Effector memory CD4-positive, alpha-beta T cell (primary cell): Measurements from ENCODE around the gene GALNTL6.

Source experiments
- DNase-seq, 3 donors: peaks; one replicate each; pipeline ENCODE4 v3.0.0-alpha.2; 2020
- H3K27ac ChIP-seq: 2 replicates; pipeline ENCODE4 v1.7.0; 2013; ENCODE audit warnings: mild to moderate bottlenecking, low read length, moderate library complexity; ENCODE audit not compliant: insufficient read depth, poor library complexity, severe bottlenecking
- H3K27me3 ChIP-seq: replicated peaks from 2 replicates; pipeline ENCODE4 v1.7.0; 2013; ENCODE audit warnings: mild to moderate bottlenecking, low read length; ENCODE audit not compliant: insufficient read depth, control insufficient read depth, poor library complexity, severe bottlenecking
- H3K36me3 ChIP-seq: 2 replicates; pipeline ENCODE4 v1.7.0; 2013; ENCODE audit warnings: mild to moderate bottlenecking, low read length, moderate library complexity; ENCODE audit not compliant: control insufficient read depth, insufficient read depth
- H3K4me1 ChIP-seq: 2 replicates; pipeline ENCODE4 v1.7.0; 2013; ENCODE audit warnings: low read length, mild to moderate bottlenecking; ENCODE audit not compliant: control insufficient read depth, insufficient read depth, poor library complexity, severe bottlenecking
- H3K4me3 ChIP-seq: 2 replicates; pipeline ENCODE4 v1.7.0; 2013; ENCODE audit warnings: low read length, low read depth, mild to moderate bottlenecking; ENCODE audit not compliant: insufficient read depth, poor library complexity, severe bottlenecking
- H3K9me3 ChIP-seq: 2 replicates; pipeline ENCODE4 v1.7.0; 2013; ENCODE audit warnings: mild to moderate bottlenecking, low read length, moderate library complexity; ENCODE audit not compliant: control insufficient read depth

GALNTL6 gene

GRCh38 chr4:172088556-172088955 is 275.4 kb downstream of the GALNTL6 start:
- no peaks in the 10 kb centered on the region for H3K36me3 ChIP-seq
- no peaks in the 10 kb centered on the region for H3K27me3 ChIP-seq
- no peak overlapping the region for H3K4me3 ChIP-seq
- no peak for DNase-seq
- H3K9me3 ChIP-seq = no peaks in the 10 kb centered on the region
- no peak overlapping the region for H3K27ac ChIP-seq
- H3K4me1 ChIP-seq = no peaks in the 10 kb centered on the region

DNA sequence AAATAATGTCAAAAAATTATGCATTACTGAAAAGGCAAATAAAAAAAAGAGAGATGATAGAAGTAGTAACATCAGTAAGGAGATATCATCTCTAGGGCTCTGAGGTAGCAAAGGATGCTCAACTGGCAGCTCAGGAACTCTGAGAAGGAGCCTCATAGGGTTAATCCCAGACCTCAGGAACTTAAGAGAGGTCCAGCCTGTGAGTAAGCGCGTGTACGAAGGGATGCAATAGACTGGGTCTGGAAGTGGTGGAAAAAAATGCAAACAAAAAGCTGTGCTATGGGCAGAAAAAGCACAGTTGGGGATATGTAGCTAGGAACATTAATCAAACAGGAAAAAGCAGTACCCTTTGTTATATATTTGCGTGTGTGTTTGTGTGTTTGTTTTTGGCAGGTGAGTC is 282.0 kb downstream of the GALNTL6 start:
- Histone ChIP-seq H3K4me3 (no peak overlapping the region), H3K27me3 (no peaks in the 10 kb centered on the region), H3K36me3 (no peaks in the 10 kb centered on the region), H3K27ac (no peak overlapping the region), H3K9me3 (no peaks in the 10 kb centered on the region), H3K4me1 (no peaks in the 10 kb centered on the region)
- DNase-seq = no peak

- Histone ChIP-seq H3K4me1 (no peaks in the 10 kb centered on the region), H3K36me3 (no peaks in the 10 kb centered on the region), H3K4me3 (no peak overlapping the region), H3K9me3 (no peaks in the 10 kb centered on the region), H3K27ac (no peak overlapping the region), H3K27me3 (no peaks in the 10 kb centered on the region)
- no peak for DNase-seq
Observed at GRCh38 chr4:172096786-172097185, 283.6 kb downstream of the GALNTL6 start.

GRCh38 chr4:172099376-172099775 is 286.2 kb downstream of the GALNTL6 start:
- Histone ChIP-seq H3K4me3 (no peak overlapping the region), H3K4me1 (no peaks in the 10 kb centered on the region), H3K27me3 (no peaks in the 10 kb centered on the region), H3K36me3 (no peaks in the 10 kb centered on the region), H3K9me3 (no peaks in the 10 kb centered on the region), H3K27ac (no peak overlapping the region)
- no peak for DNase-seq

GRCh38 chr4:172103456-172103855 is 290.3 kb downstream of the GALNTL6 start:
- no peaks in the 10 kb centered on the region for H3K4me1 ChIP-seq
- no peaks in the 10 kb centered on the region for H3K27me3 ChIP-seq
- H3K9me3 ChIP-seq = no peaks in the 10 kb centered on the region
- no peaks in the 10 kb centered on the region for H3K36me3 ChIP-seq
- no peak for DNase-seq
- H3K4me3 ChIP-seq = no peak overlapping the region
- no peak overlapping the region for H3K27ac ChIP-seq

DNA sequence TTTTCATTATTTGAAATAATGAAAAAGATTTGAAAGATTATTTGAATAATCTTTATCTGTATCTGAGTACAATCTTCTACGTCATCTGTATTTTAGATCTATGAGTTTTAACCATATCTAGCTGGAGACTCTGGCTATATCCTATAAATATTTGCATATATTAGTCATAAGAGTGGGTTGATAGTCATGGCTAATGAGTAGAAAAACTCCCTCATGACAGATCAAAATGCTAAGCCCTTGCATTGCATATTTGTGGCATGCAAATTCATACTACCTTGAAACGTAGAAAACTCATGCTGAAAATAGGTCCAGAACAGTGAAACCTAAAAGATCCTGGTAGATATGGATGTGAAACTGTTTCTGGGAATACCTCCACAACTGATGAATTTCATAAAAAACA is 291.3 kb downstream of the GALNTL6 start:
- Histone ChIP-seq H3K27ac (no peak overlapping the region), H3K4me3 (no peak overlapping the region), H3K9me3 (no peaks in the 10 kb centered on the region), H3K27me3 (no peaks in the 10 kb centered on the region), H3K4me1 (no peaks in the 10 kb centered on the region), H3K36me3 (no peaks in the 10 kb centered on the region)
- DNase-seq = no peak

GRCh38 chr4:172105918-172106317 is 292.7 kb downstream of the GALNTL6 start:
- Histone ChIP-seq H3K4me1 (no peaks in the 10 kb centered on the region), H3K9me3 (no peaks in the 10 kb centered on the region), H3K36me3 (no peaks in the 10 kb centered on the region), H3K4me3 (no peak overlapping the region), H3K27me3 (no peaks in the 10 kb centered on the region), H3K27ac (no peak overlapping the region)
- DNase-seq = no peak

GRCh38 chr4:172109466-172109865 is 296.3 kb downstream of the GALNTL6 start:
- Histone ChIP-seq H3K27ac (no peak overlapping the region), H3K4me1 (no peaks in the 10 kb centered on the region), H3K27me3 (no peaks in the 10 kb centered on the region), H3K36me3 (no peaks in the 10 kb centered on the region), H3K4me3 (no peak overlapping the region), H3K9me3 (no peaks in the 10 kb centered on the region)
- DNase-seq = no peak

DNA sequence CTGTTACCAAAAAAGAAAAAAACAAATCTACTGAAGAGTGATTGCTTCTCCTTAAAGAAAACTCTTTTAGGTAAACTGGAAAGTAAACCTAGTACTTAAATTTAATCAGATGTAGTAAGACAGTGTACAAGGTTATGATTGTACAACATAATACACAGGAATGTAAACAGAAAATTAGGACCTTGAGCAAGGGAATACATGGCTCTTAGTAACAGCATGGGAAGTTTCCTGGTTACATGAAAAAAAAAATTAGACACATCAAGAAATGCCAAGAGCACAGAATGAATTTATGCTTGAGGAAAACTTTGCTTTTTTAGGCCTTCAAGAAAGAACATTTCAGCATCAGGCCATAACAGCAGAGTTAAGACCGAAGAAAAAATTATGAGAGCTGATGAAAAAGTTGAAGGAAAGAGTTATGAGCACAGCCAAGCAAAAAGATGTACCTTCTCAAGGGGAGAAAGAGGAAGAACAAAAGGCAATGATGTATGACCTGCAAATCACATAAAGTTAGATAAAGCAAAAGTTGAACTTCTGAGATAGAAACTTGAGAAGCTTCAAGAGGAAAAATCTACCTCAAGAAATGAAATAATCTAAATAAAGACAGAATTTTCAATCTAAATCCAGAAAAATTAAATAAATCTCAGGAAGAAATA is 311.6 kb downstream of the GALNTL6 start:
- no peak for DNase-seq
- Histone ChIP-seq H3K27ac (no peak overlapping the region), H3K4me3 (no peak overlapping the region), H3K27me3 (no peaks in the 10 kb centered on the region), H3K9me3 (no peaks in the 10 kb centered on the region), H3K36me3 (no peaks in the 10 kb centered on the region), H3K4me1 (no peaks in the 10 kb centered on the region)

GRCh38 chr4:172125443-172125842 is 312.2 kb downstream of the GALNTL6 start:
- DNase-seq = no peak
- Histone ChIP-seq H3K4me1 (no peaks in the 10 kb centered on the region), H3K4me3 (no peak overlapping the region), H3K9me3 (no peaks in the 10 kb centered on the region), H3K27me3 (no peaks in the 10 kb centered on the region), H3K27ac (no peak overlapping the region), H3K36me3 (no peaks in the 10 kb centered on the region)
